CD4-positive, alpha-beta T cell (primary cell): Measurements from ENCODE around the gene AK2. TPM values are rescaled to one million over a fixed set of nuclear protein-coding genes. Genes with fewer than 3 reads are reported as not detected.
A peak's percentile ranks its signal among the peaks of the same experiment; 100 is the strongest.

Experiments used
- ATAC-seq: fragments of 200-7000 bp; cut with Tn5 transposase; one replicate; pipeline ENCODE4 v1.10.0; 2022; ENCODE audit warnings: mild to moderate bottlenecking; ENCODE audit not compliant: poor library complexity
- CTCF ChIA-PET: fragments of 350-600 bp; sonication (Branson Sonifier 250); formaldehyde crosslinking; loops from one replicate; lab custom pipeline; 2021; ENCODE audit warnings: antibody characterized with exemption, inconsistent platforms; lab: Charles Lee
- POLR2A ChIA-PET: fragments of 350-600 bp; sonication (Branson Sonifier 250); formaldehyde crosslinking; loops from one replicate; lab custom pipeline; 2021; ENCODE audit warnings: antibody characterized with exemption, inconsistent platforms; lab: Charles Lee
- DNase-seq, 14 experiments: peaks; one replicate each; pipeline ENCODE4 v3.0.0-alpha.2; 2013 to 2020; ENCODE audit warnings: mixed read lengths in 2 of 14
- H3K27ac ChIP-seq, 2 donors: one replicate each; pipeline versions ENCODE4 v1.5.1 to v1.7.0; 2013; ENCODE audit warnings: low read length in 2 of 2, low read depth in 1 of 2, mild to moderate bottlenecking in 1 of 2
- H3K27me3 ChIP-seq, 2 experiments: 1 replicate in 1 of 2; 2 replicates in 1 of 2; pipeline versions ENCODE4 v1.6.1 to v1.7.0; 2013; ENCODE audit warnings: low read length in 2 of 2, control low read depth in 1 of 2, mild to moderate bottlenecking in 1 of 2, moderate library complexity in 1 of 2; ENCODE audit not compliant: insufficient read depth in 2 of 2, control insufficient read depth in 1 of 2
- H3K36me3 ChIP-seq: one replicate; pipeline ENCODE4 v1.6.1; 2013; ENCODE audit warnings: low read length, control low read depth; ENCODE audit not compliant: insufficient read depth
- H3K4me1 ChIP-seq: one replicate; pipeline ENCODE4 v1.6.1; 2013; ENCODE audit warnings: low read length, control low read depth; ENCODE audit not compliant: insufficient read depth
- H3K4me3 ChIP-seq: one replicate; pipeline ENCODE4 v1.5.1; 2013; ENCODE audit warnings: mild to moderate bottlenecking, low read length, moderate library complexity
- H3K9me3 ChIP-seq, 2 experiments: 1 replicate in 1 of 2; 2 replicates in 1 of 2; pipeline versions ENCODE4 v1.6.1 to v1.7.0; 2013; ENCODE audit warnings: low read length in 2 of 2, mild to moderate bottlenecking in 2 of 2, control low read depth in 1 of 2, moderate library complexity in 1 of 2; ENCODE audit not compliant: control insufficient read depth in 1 of 2, insufficient read depth in 1 of 2
- H3K27ac Mint-ChIP-seq: one replicate; pipeline ENCODE4 v1.8.0; 2020; ENCODE audit warnings: mixed read lengths
- H3K27me3 Mint-ChIP-seq: one replicate; pipeline ENCODE4 v1.8.0; 2021; ENCODE audit warnings: mixed read lengths
- H3K36me3 Mint-ChIP-seq: one replicate; pipeline ENCODE4 v1.8.0; 2021; ENCODE audit warnings: low read depth, mixed read lengths
- H3K4me1 Mint-ChIP-seq: one replicate; pipeline ENCODE4 v1.8.0; 2021; ENCODE audit warnings: low read depth, mixed read lengths
- H3K4me3 Mint-ChIP-seq: one replicate; pipeline ENCODE4 v1.8.0; 2020; ENCODE audit warnings: mild to moderate bottlenecking, mixed read lengths
- H3K9me3 Mint-ChIP-seq: one replicate; pipeline ENCODE4 v1.8.0; 2020; ENCODE audit warnings: mixed read lengths
- intact Hi-C, 2 experiments: fragments of 100-400 bp; cut with DNase I in 1 of 2; cut with micrococcal nuclease in 1 of 2; formaldehyde crosslinking; loops; one replicate each; pipeline versions ENCODE4 v1.15.1 to v1.9.0; 2023 to 2025; cut with DNase I, micrococcal nuclease
- total RNA-seq, 174 experiments: library from RNA in 2 of 174; stranded (reverse) in 2 of 174; gene quantifications; one replicate each; pipeline ENCODE4 v1.2.3 and lab custom pipeline; 2021 to 2026
- TF ChIP-seq, protein P1 (sequence below): fragments of 200-600 bp; IDR thresholded peaks from one replicate; pipeline ENCODE4 v1.8.0; 2022; ENCODE audit warnings: antibody characterized with exemption, mild to moderate bottlenecking

Gene AK2
- total RNA-seq, 2 experiments from 2014 or later, result 25.6 to 30.4 TPM

DNA sequence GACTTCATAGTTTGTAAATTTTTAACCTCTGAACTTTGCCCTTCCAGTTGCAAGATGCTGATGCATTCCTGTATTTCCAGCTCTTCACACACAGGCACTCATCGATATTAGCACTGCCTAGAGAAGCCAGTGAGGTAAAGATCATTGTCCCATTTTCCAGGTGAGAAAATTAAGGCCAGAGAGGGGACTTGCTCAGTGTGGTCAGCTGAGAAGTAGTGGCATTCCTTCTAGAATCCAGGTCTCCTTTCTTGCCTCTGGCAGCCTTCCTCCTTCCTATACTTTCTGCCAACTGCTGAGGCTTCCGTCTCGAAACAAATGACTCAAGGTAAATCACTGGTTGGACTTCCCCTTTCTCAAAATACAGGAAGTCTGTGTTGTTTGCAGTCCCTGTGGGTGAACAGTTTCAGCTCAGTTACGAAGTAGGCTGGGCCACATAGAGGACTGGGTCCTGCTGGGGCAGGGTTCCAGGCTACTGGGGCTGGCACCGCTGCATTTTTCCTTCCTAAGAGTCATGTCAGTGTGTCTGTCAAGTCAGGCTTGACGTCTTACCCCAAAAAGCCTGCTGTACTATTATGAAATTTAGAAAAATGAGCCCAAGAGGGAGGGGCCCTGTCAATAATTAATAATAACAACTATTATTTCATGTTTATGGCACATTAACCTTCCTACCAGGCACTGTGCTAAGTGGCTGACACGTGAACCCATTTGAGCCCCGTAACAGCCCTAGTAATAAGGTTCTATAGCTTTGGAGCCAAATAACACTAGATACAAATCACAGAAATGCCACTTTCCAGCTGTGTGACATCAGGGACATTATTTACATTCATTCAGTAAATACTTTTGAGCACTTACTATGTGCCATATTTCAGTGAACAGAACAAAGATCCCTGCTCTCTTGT is 55.4 kb downstream of the AK2 start:
- intact Hi-C loops, result loop anchor here (2.0 kb wide), 1 partner anchor 16 kb away; the partner anchor contains the start of gene RNF19B (in 2 of the 2)
- ATAC-seq, result peak; percentile 91
- H3K9me3 Mint-ChIP-seq, result no peaks in the 10 kb centered on the region
- H3K27ac Mint-ChIP-seq, result peak overlapping the region; percentile 91
- Histone ChIP-seq H3K36me3 (no peaks in the 10 kb centered on the region), H3K27ac (peak overlapping the region; percentile 85 to 87), H3K4me3 (peak overlapping the region; percentile 45), H3K4me1 (peaks cover 59% of the 10 kb centered on the region), H3K27me3 (no peaks in the 10 kb centered on the region), H3K9me3 (no peaks in the 10 kb centered on the region)
- peak; percentile 36 to 91 (median 56) for DNase-seq
- ChIA-PET CTCF (interaction anchor here (1.2 to 1.9 kb wide), 3 partner anchors 11 to 48 kb away, joined by 3 to 8 read pairs (median 4); no protein-coding TSS in a partner anchor), POLR2A (interaction anchor here (0.6 to 2.0 kb wide), 12 partner anchors 9 to 330 kb away, joined by 3 to 71 read pairs (median 4); partner anchors contain the start of genes AZIN2, RBBP4, RNF19B and S100PBP)
- TF ChIP-seq, protein P1, sequence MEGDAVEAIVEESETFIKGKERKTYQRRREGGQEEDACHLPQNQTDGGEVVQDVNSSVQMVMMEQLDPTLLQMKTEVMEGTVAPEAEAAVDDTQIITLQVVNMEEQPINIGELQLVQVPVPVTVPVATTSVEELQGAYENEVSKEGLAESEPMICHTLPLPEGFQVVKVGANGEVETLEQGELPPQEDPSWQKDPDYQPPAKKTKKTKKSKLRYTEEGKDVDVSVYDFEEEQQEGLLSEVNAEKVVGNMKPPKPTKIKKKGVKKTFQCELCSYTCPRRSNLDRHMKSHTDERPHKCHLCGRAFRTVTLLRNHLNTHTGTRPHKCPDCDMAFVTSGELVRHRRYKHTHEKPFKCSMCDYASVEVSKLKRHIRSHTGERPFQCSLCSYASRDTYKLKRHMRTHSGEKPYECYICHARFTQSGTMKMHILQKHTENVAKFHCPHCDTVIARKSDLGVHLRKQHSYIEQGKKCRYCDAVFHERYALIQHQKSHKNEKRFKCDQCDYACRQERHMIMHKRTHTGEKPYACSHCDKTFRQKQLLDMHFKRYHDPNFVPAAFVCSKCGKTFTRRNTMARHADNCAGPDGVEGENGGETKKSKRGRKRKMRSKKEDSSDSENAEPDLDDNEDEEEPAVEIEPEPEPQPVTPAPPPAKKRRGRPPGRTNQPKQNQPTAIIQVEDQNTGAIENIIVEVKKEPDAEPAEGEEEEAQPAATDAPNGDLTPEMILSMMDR, result no peak
- no peaks in the 10 kb centered on the region for H3K36me3 Mint-ChIP-seq
- peak overlapping the region; percentile 23 for H3K4me3 Mint-ChIP-seq
- H3K27me3 Mint-ChIP-seq, result no peaks in the 10 kb centered on the region
- peaks cover 44% of the 10 kb centered on the region for H3K4me1 Mint-ChIP-seq

DNA sequence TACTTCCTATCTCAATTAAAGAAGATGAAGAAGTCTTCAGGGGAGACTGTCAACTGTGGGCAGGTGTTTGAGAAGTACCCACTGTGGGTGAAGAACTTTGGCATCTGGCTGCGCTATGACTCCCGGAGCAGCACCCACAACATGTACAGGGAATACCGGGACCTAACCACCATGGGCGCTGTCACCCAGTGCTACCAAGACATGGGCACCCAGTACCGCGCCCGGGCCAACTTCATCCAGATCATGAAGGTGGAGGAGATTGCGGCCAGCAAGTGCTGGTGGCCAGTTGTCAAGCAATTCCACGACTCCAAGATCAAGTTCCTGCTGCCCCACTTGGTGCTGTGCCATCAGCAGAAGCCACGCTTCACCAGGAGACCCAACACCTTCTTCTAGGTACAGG is 56.6 kb downstream of the AK2 start:
- H3K4me1 Mint-ChIP-seq, result peaks cover 44% of the 10 kb centered on the region
- H3K27ac Mint-ChIP-seq, result peak overlapping the region; percentile 91
- CTCF ChIA-PET, result interaction anchor here (1.4 to 1.9 kb wide), 2 partner anchors 27 to 47 kb away, joined by 3 to 8 read pairs; no protein-coding TSS in a partner anchor

DNA sequence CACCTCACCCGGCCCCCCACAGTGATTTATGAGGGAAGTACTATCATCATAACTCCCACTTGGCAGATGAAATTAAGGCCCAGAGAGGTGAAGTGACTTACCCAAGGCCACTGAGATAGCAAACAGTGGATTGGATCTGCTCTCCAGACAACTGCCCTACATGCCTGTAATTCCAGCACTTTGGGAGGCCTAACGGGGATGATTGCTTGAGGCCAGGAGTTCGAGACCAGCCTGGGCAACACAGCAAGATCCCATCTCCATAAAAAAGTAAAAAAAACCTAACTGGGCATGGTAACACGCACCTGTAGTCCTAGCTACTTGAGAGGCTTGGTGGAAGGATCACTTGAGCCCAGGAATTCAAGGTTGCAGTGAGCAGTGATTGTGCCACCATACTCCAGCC is 57.8 kb downstream of the AK2 start:
- H3K4me1 ChIP-seq, result peaks cover 38% of the 10 kb centered on the region
- no peak overlapping the region for H3K4me3 ChIP-seq
- POLR2A ChIA-PET, result no interaction called here
- no peaks in the 10 kb centered on the region for H3K27me3 ChIP-seq
- Mint-ChIP-seq H3K9me3 (no peaks in the 10 kb centered on the region), H3K27me3 (no peaks in the 10 kb centered on the region), H3K4me1 (peaks cover 37% of the 10 kb centered on the region), H3K27ac (no peak overlapping the region), H3K4me3 (no peak overlapping the region), H3K36me3 (no peaks in the 10 kb centered on the region)
- H3K27ac ChIP-seq, result no peak overlapping the region
- DNase-seq, result no peak
- H3K36me3 ChIP-seq, result no peaks in the 10 kb centered on the region
- CTCF ChIA-PET, result no interaction called here
- intact Hi-C loops, result no loop called here
- no peak for ATAC-seq
- no peaks in the 10 kb centered on the region for H3K9me3 ChIP-seq
- TF ChIP-seq, protein P1, result no peak

More for the DNA sequence above, 56.6 kb downstream of the AK2 start:
- H3K4me1 ChIP-seq, result peaks cover 50% of the 10 kb centered on the region
- intact Hi-C loops, result loop anchor here (2.0 kb wide), 1 partner anchor 15 kb away; the partner anchor contains the start of gene RNF19B (in 2 of the 2)
- ATAC-seq (no peak), DNase-seq (no peak)
- H3K9me3 Mint-ChIP-seq, result no peaks in the 10 kb centered on the region
- no peaks in the 10 kb centered on the region for H3K9me3 ChIP-seq
- POLR2A ChIA-PET, result interaction anchor here (1.4 to 2.0 kb wide), 5 partner anchors 8 to 101 kb away, joined by 5 to 71 read pairs (median 10); partner anchors contain the start of genes AZIN2 and RNF19B
- H3K4me3 Mint-ChIP-seq, result peak overlapping the region; percentile 7
- H3K27ac ChIP-seq, result peak overlapping the region in 1 of 2 donors; percentile 85
- TF ChIP-seq, protein P1, result no peak
- H3K36me3 Mint-ChIP-seq, result no peaks in the 10 kb centered on the region
- no peaks in the 10 kb centered on the region for H3K27me3 ChIP-seq
- H3K36me3 ChIP-seq, result no peaks in the 10 kb centered on the region
- H3K4me3 ChIP-seq, result no peak overlapping the region
- no peaks in the 10 kb centered on the region for H3K27me3 Mint-ChIP-seq
